ENCODE measurements around the gene LRRC8E.
A peak's percentile ranks its signal among the peaks of the same experiment; 100 is the strongest.
"Not testable (repeated sequence)": the region's sequence is repeated elsewhere in the genome, so short reads cannot be mapped to it uniquely, and the experiment has no call there.

The LRRC8E gene

GRCh38 chr19:7910321-7911161 lies 22.2 kb downstream of the LRRC8E start:
- DNase-seq, result no peak

GRCh38 chr19:7911508-7912143 lies 23.3 kb downstream of the LRRC8E start:
- no peak for DNase-seq

GRCh38 chr19:7912144-7912696 lies 23.9 kb downstream of the LRRC8E start:
- DNase-seq, result no peak

- no peak for DNase-seq
Measured at GRCh38 chr19:7912697-7913564, 24.6 kb downstream of the LRRC8E start.

GRCh38 chr19:7913652-7914051 lies 25.3 kb downstream of the LRRC8E start:
- no peak for DNase-seq

GRCh38 chr19:7914099-7914498 lies 25.8 kb downstream of the LRRC8E start:
- DNase-seq, result no peak

GRCh38 chr19:7914598-7915045 lies 26.3 kb downstream of the LRRC8E start, which contains the start of gene TGFBR3L:
TSS of gene TGFBR3L (plus strand) at chr19:7914830.
- DNase-seq, result no peak

- no peak for DNase-seq
Measured at GRCh38 chr19:7915250-7916102, 27.2 kb downstream of the LRRC8E start.

- no peak for DNase-seq
Measured at GRCh38 chr19:7916103-7916954, 28.0 kb downstream of the LRRC8E start.

- no peak for DNase-seq
Measured at GRCh38 chr19:7916955-7917266, 28.6 kb downstream of the LRRC8E start.

- peak; percentile 34 for DNase-seq
Measured at GRCh38 chr19:7917267-7918061, 29.2 kb downstream of the LRRC8E start.

GRCh38 chr19:7918062-7918614 lies 29.8 kb downstream of the LRRC8E start:
- DNase-seq, result not testable (repeated sequence)

GRCh38 chr19:7918615-7919421 lies 30.5 kb downstream of the LRRC8E start:
- no peak for DNase-seq

GRCh38 chr19:7919610-7920518 lies 31.6 kb downstream of the LRRC8E start, which contains the start of gene SNAPC2:
TSS of gene SNAPC2 (plus strand) at chr19:7920338. CDS start at chr19:7920367, 29 bp downstream.
- peak; percentile 86 for DNase-seq

- DNase-seq, result peak; percentile 98
Measured at GRCh38 chr19:7920519-7921301, 32.4 kb downstream of the LRRC8E start.

- no peak for DNase-seq
Measured at GRCh38 chr19:7921302-7921966, 33.1 kb downstream of the LRRC8E start.

Data from amniotic stem cell (primary cell).